ENCODE results near the gene CCDC81.
"Not testable (repeated sequence)": the region's sequence is repeated elsewhere in the genome, so short reads cannot be mapped to it uniquely, and the experiment has no call there.

The CCDC81 gene

DNA sequence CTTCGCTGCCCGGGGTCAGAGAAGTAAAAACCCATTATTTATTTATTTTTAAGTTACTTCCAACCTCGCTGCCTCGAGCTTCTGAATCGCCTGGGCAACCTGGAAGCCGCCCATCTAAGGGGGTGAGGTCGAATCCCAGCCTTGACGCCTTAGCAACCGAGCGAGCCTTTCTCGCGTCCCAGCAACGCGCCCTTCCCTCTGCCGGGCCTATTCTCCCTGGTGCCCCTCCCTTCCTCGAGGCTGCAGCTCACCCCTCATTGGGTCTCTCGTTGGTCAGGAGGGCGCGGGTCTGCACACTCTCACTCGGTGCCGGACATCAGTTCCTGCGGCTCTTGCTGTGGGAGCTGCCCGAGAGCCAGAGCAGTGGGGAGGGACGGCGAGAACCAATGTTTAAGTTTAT is at the start of gene CCDC81:
TSS of gene CCDC81 (plus strand) at position 302 of the 400 bp plus-strand sequence. CDS start 277 bp downstream, outside the sequence.
- DNase-seq, result no peak

DNA sequence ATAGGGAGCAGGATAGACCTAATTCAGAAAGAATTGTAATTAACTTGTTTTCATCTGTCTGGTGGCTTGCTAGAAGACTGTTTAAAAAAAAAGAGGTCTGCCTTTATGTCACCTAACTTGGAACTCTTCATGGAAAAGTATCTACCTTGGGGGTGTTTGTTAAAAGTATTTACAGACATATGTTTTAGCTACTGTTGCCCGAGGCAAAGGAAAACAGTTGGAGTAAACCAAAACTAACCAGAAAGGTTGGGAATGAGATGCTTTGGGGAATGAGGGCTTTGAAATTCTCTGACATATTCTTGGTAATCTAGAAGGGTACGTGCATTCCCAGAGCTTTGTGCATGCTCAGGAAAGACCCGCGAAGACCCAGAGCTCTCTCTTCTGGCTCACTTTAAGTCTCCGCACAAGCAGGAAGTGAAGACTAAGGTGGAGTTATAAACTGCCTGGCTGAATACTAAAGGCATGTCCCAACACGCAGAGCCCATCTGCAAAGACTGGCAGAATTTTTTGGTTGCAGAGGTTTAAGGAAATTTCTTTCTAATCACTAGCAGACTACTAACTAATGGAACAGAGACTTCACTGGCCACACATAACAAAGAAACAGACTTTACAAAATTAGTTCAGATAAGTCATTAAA is 39.4 kb upstream of the CCDC81 start:
- DNase-seq, result no peak

GRCh38 chr11:86337227-86337626 is 37.5 kb upstream of the CCDC81 start:
- no peak for DNase-seq

DNA sequence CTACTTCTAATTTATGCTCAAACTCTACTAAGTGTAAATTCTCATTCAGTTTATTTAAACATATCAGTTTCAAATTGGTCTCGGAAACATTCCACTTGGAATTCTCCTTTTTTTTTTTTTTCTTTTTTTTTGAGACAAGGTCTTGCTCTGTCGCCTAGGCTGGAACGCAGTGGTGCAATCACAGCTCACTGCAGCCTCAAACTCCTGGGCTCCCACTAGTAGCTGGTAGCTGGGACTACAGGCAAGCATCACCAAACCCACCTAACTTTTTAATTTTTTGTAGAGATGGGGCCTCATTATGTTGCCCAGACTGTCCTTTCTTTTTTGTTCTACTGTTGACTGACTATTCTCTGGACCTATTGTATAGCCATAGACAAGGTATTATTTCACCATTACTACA is 33.3 kb upstream of the CCDC81 start:
- DNase-seq, result no peak

DNA sequence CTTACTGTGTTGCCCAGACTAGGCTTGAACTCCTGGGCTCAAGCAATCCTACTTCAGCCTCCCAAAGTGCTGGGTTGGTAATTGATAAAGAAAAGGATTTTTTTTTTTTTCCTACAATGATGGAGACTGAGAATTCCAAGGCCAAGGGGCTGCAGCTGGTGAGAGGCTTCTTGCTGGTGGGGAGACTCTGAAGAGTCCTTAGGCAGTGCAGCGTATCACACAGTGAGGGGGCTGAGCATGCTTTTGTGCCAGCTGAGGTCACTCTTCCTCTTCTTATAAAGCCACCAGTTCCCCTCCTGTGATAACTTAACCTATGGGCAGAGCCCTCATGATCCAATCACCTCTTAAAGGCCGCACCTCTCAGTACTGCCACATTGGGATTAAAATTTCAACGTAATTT is 28.2 kb upstream of the CCDC81 start:
- DNase-seq, result no peak

DNA sequence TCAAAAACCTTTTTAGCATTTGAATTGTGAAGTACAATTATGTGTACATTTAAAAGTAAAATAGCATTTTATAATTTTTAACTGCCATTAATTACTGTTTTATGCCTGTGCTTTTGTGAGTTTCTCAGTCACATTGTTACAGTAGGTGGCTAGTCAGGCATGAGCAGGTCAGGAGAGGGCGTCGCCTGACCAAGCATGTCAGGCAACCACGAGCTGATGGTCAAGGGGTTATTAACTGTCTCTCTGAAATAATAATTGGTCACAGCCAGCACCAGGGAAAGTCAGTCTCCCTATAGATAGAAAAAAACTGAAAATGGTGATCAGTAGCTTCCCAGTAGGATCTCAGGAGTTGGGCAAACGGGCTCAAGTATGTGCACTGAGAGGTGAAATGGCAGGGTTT is 19.4 kb upstream of the CCDC81 start:
- no peak for DNase-seq

- DNase-seq, result not testable (repeated sequence)
These were observed 17.3 kb upstream of the CCDC81 start for GRCh38 chr11:86357412-86357811.

- no peak for DNase-seq
These were observed 16.0 kb upstream of the CCDC81 start for GRCh38 chr11:86358720-86359119.

GRCh38 chr11:86360775-86361395 is 13.8 kb upstream of the CCDC81 start:
- no peak for DNase-seq

DNA sequence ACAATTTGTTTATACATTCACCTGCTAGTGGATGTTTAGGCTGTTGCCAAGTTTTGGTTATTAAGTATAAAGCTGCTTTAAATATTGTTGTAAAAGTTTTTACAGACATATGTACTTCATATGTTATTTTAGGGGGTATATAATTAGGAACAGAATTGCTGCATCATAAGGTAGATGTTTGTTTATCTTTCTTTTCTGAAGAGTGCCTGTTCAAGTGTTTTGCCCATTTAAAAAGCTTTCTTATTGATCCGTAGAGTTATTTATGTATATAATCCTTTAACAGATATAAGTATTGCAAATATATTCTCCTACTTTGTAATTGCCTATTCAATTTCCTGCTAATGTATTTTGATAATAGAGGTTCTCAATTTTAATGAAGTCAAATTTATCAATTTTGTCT is 11.3 kb upstream of the CCDC81 start:
- no peak for DNase-seq

GRCh38 chr11:86365546-86365945 is 9.1 kb upstream of the CCDC81 start:
- DNase-seq, result no peak

GRCh38 chr11:86369668-86370067 is 5.0 kb upstream of the CCDC81 start:
- DNase-seq, result no peak

GRCh38 chr11:86370171-86370570 is 4.5 kb upstream of the CCDC81 start:
- no peak for DNase-seq

- DNase-seq, result no peak
These were observed 3.6 kb upstream of the CCDC81 start for GRCh38 chr11:86370922-86371594.

- no peak for DNase-seq
These were observed 2.6 kb upstream of the CCDC81 start for GRCh38 chr11:86372041-86372440.

DNA sequence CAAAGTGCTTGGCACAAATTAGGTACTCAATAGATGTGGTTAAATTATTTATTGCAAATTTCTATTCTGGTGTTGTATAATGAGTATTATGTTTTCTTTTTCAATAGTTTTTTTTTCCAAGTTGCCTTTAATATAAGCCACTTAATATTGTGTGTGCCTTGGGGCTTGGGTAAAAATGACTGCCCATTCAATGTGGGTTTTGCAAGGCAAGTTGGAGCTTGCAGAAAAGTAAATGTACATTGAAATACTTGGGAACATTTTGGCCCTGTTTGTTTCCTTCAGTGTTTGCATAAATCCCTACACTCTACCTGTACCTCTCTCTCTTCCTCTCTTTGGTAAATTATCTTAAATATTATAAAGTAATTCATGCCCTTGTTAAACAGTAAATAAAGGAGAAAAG is 2.1 kb upstream of the CCDC81 start:
- DNase-seq, result no peak

- no peak for DNase-seq
These were observed 618 bp upstream of the CCDC81 start for GRCh38 chr11:86374069-86374468.

DNA sequence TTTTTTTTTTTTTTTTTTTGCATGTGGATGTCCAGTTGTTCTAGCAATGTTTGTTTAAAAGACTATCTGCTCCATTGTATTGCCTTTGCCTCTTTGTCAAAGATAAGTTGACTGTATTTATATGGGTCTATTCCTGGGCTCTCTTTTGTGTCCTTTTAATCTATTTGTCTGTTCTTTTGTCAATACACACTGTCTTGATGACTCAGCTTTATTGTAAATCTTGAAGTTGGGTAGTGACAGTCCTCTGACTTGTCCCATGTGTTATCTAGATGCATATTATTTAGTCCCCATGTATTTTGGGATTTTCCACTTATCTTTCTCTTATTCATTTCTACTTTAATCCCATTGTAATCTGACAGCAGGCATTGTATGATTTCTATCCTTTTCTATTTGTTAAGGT is 3.3 kb downstream of the CCDC81 start:
- no peak for DNase-seq

DNA sequence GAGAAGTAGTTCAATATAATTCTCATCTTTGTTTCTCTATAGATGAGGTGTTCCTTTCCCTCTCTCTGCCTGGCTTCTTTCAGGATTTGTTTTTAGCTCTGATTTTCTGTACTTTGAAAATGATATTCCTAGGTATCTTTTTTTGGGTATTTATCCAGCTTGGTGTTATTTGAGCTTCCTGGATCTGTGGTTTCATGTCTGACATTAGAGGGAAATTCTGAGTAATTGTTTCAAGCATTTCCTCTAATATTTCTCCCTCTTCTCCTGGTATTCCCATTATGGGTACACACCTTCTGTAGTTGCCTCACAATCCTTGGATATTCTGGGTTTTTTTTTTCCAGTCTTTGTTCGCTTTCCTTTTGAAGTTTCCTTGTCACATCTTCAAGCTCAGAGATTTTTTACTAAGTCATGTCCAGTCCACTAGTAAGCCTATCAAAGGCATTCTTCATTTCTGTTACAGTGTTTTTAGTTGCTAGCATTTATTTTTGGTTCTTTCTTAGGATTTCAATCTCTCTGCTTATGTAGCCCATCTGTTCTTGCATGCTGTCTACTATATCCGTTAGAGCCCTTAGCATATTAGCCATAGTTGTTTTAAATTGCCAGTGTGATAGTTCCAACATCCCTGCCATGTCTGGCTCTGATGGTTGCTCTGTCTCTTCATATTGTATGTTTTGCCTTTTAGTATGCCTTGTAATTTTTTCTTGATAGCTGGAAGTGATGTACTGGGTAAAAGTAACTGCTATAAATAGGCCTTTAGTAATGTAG is 5.8 kb downstream of the CCDC81 start:
- no peak for DNase-seq

DNA sequence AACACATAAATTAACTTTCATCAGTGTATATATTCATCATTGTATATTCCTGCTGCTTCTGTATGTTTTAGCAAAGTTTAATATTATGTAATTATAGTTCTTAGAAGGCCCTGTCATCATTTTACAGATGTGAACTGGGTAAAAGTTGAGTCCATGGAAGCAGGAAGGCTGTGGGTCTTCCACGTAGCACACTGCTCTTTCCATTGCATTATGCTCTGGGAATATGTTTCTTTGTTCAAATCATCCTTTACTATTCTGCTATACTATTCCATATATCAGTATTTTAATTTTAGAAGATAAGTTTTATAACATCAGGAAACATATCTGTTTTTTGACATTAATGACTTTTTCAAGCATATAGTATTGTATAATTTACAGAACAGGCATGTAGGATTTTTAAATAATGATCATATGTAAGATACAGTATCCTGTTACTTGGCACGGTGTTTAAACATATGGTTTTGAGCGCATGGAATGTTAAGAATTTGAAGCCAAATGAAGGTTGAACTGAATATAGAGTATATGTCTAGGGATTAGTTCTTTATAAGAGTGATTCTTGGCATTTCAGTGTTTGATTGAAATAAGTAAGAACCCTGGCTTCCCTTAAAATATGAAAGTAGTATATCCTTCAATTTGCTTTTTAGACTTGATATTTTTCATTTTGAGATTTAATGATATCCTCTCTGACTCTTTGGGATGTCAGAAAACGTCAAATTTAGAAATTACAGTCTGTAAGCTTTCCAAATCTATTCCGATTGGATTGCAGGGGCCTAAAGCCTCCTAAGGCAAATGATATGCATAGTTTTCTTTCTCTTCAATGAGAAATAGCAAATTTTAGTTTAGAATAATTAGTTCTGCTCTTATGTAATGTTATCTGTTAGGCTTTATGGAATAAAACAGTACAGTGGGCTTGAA is 8.6 kb downstream of the CCDC81 start:
- DNase-seq, result no peak

DNA sequence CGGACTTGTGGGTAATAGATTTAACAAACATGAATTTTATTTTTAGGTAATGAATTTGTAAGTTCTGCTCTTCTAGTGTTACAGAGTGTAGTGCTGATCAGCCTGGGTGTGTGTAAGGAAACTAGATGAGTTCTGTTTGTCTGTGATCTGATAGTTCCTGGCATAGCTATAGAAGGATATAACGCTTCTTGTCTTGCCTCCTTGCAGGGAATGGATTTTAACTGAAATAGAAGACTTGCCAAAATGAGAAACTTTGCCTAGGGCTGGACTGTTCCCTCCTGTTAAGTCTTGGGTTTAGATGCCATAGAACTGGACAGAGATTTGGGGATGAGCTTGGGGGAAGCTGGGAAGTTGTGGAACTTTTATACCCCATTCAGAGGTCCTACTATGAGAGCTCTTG is 11.6 kb downstream of the CCDC81 start:
- DNase-seq, result no peak

- no peak for DNase-seq
These were observed 12.1 kb downstream of the CCDC81 start for GRCh38 chr11:86386746-86387145.

- no peak for DNase-seq
These were observed 13.5 kb downstream of the CCDC81 start for GRCh38 chr11:86388198-86388597.
